Upper lobe of left lung (tissue), 6 donors: Measurements from ENCODE around the gene GNA12. TPM values are rescaled to one million over a fixed set of nuclear protein-coding genes. Genes with fewer than 3 reads are reported as not detected.

Experiments
- ATAC-seq, 2 donors: fragments of 200-7000 bp; cut with Tn5 transposase; one replicate each; pipeline ENCODE4 v1.9.1; 2022; ENCODE audit warnings: mild to moderate bottlenecking in 2 of 2, moderate library complexity in 2 of 2; ENCODE audit not compliant: low FRiP score in 2 of 2
- DNase-seq, 2 donors: peaks; one replicate each; pipeline ENCODE4 v3.0.0-alpha.2; 2019 to 2020
- H3K27ac ChIP-seq, 4 donors: fragments of 200-600 bp; sonication (generic); one replicate each; pipeline ENCODE4 v1.5.1; 2016 to 2019
- H3K27me3 ChIP-seq, 4 donors: fragments of 200-600 bp; sonication (generic); one replicate each; pipeline ENCODE4 v1.5.1; 2017 to 2019
- H3K36me3 ChIP-seq, 4 donors: fragments of 200-600 bp; sonication (generic); one replicate each; pipeline ENCODE4 v1.5.1; 2016 to 2019
- H3K4me1 ChIP-seq, 4 donors: fragments of 200-600 bp; sonication (generic); one replicate each; pipeline ENCODE4 v1.5.1; 2018 to 2019
- H3K4me3 ChIP-seq, 4 donors: fragments of 200-600 bp; sonication (generic); one replicate each; pipeline ENCODE4 v1.5.1; 2017 to 2019; ENCODE audit warnings: mild to moderate bottlenecking in 2 of 4, moderate library complexity in 1 of 4
- H3K9me3 ChIP-seq, 4 donors: fragments of 200-600 bp; sonication (generic); one replicate each; pipeline ENCODE4 v1.5.1; 2018 to 2019
- CTCF ChIP-seq, 6 experiments: fragments of 450-650 bp in 4 of 6; fragments of 200-600 bp in 2 of 6; sonication (generic) in 2 of 6; IDR thresholded peaks; one replicate each; pipeline ENCODE4 v1.5.1; 2016 to 2019; ENCODE audit warnings: antibody characterized with exemption in 6 of 6
- EP300 ChIP-seq, 4 donors: sonication (generic); formaldehyde crosslinking; IDR thresholded peaks; one replicate each; pipeline ENCODE4 v1.5.1; 2017; ENCODE audit warnings: antibody characterized with exemption in 4 of 4, control low read depth in 2 of 4
- POLR2A ChIP-seq, 4 donors: fragments of 450-650 bp; IDR thresholded peaks; one replicate each; pipeline ENCODE4 v1.5.1; 2016 to 2017; ENCODE audit warnings: antibody characterized with exemption in 4 of 4, mild to moderate bottlenecking in 2 of 4
- POLR2AphosphoS5 ChIP-seq, 2 donors: sonication (generic); formaldehyde crosslinking; IDR thresholded peaks; one replicate each; pipeline ENCODE4 v1.5.1; 2017; ENCODE audit warnings: antibody characterized with exemption in 2 of 2
- WGBS, 2 donors: methylation state at CpG; one replicate each; pipeline ENCODE4 v1.1.5; 2017 to 2018; 5-methylcytosine and 5-hydroxymethylcytosine counted together
- total RNA-seq, 6 donors: library from RNA; depleted of rRNA in 4 of 6; stranded (reverse); fragments of >200 nt in 4 of 6; gene quantifications; one replicate each; pipeline versions ENCODE4 v1.1.0 to v1.2.1, GENCODE V29; 2016 to 2021
- donor health status: DM: no; HTN: no; CAD: no; lungs with moderate emphysema.
- donor health status: DM: no; HTN: yes; CAD: no; lungs with severe emphysema.

The GNA12 gene
- total RNA-seq, 6 donors from 2014 or later: 24.0 to 52.3 (median 35.7) TPM

GRCh38 chr7:2832461-2832860 is 11.6 kb downstream of the GNA12 start:
- Histone ChIP-seq H3K36me3 (peaks cover 0 to 3% (median 0%) of the 10 kb centered on the region in 4 donors), H3K27ac (no peak overlapping the region), H3K27me3 (no peaks in the 10 kb centered on the region), H3K4me1 (peaks cover 7 to 16% (median 10%) of the 10 kb centered on the region in 4 donors), H3K9me3 (no peaks in the 10 kb centered on the region), H3K4me3 (no peak overlapping the region)
- no peak for TF ChIP-seq POLR2AphosphoS5 (IDR thresholded peaks at IDR 0.05)
- TF ChIP-seq CTCF (IDR thresholded peaks at IDR 0.05): no peak
- TF ChIP-seq POLR2A (IDR thresholded peaks at IDR 0.05): no peak
- TF ChIP-seq EP300 (IDR thresholded peaks at IDR 0.05): no peak
- ATAC-seq: no peak
- WGBS, 2 donors: 95 to 97% methylated on average over 12 of the region's 12 CpGs
- no peak for DNase-seq

- H3K9me3 ChIP-seq: no peaks in the 10 kb centered on the region
- ATAC-seq: peak in 1 of 2 donors; percentile 33
- peaks cover 0 to 3% (median 0%) of the 10 kb centered on the region in 4 donors for H3K36me3 ChIP-seq
- H3K27me3 ChIP-seq: no peaks in the 10 kb centered on the region
- TF ChIP-seq POLR2A (IDR thresholded peaks at IDR 0.05) (no peak), EP300 (IDR thresholded peaks at IDR 0.05) (no peak)
- no peak overlapping the region for H3K4me3 ChIP-seq
- 76 to 79% methylated on average over 8 of the region's 8 CpGs for WGBS, 2 donors
- peaks cover 0 to 10% (median 1%) of the 10 kb centered on the region in 4 donors for H3K4me1 ChIP-seq
- no peak overlapping the region for H3K27ac ChIP-seq
- no peak for DNase-seq
These were observed 13.3 kb downstream of the GNA12 start for GRCh38 chr7:2830609-2831376.

GRCh38 chr7:2829040-2829439 is 15.1 kb downstream of the GNA12 start:
- DNase-seq: no peak
- no peak for TF ChIP-seq POLR2AphosphoS5 (IDR thresholded peaks at IDR 0.05)
- TF ChIP-seq POLR2A (IDR thresholded peaks at IDR 0.05): no peak
- no peak for TF ChIP-seq EP300 (IDR thresholded peaks at IDR 0.05)
- TF ChIP-seq CTCF (IDR thresholded peaks at IDR 0.05): no peak
- peaks cover 4 to 25% (median 9%) of the 10 kb centered on the region in 4 donors for H3K4me1 ChIP-seq
- H3K27me3 ChIP-seq: no peaks in the 10 kb centered on the region
- WGBS, 2 donors: 90 to 91% methylated on average over 5 of the region's 5 CpGs
- ATAC-seq: no peak
- H3K4me3 ChIP-seq: no peak overlapping the region
- H3K36me3 ChIP-seq: no peaks in the 10 kb centered on the region
- H3K27ac ChIP-seq: no peak overlapping the region
- H3K9me3 ChIP-seq: no peaks in the 10 kb centered on the region

- Histone ChIP-seq H3K27ac (no peak overlapping the region), H3K4me1 (peaks cover 11 to 48% (median 24%) of the 10 kb centered on the region in 4 donors), H3K27me3 (no peaks in the 10 kb centered on the region), H3K4me3 (no peak overlapping the region), H3K9me3 (no peaks in the 10 kb centered on the region), H3K36me3 (no peaks in the 10 kb centered on the region)
- WGBS, 2 donors: 76 to 84% methylated on average over 2 of the region's 2 CpGs
- DNase-seq: no peak
- TF ChIP-seq POLR2A (IDR thresholded peaks at IDR 0.05) (no peak), POLR2AphosphoS5 (IDR thresholded peaks at IDR 0.05) (no peak), EP300 (IDR thresholded peaks at IDR 0.05) (no peak)
- no peak for ATAC-seq
These were observed 17.3 kb downstream of the GNA12 start for GRCh38 chr7:2826771-2827170.

- no peaks in the 10 kb centered on the region for H3K36me3 ChIP-seq
- no peaks in the 10 kb centered on the region for H3K27me3 ChIP-seq
- peaks cover 22 to 56% (median 34%) of the 10 kb centered on the region in 4 donors for H3K4me1 ChIP-seq
- TF ChIP-seq EP300 (IDR thresholded peaks at IDR 0.05) (no peak), POLR2AphosphoS5 (IDR thresholded peaks at IDR 0.05) (no peak), POLR2A (IDR thresholded peaks at IDR 0.05) (no peak), CTCF (IDR thresholded peaks at IDR 0.05) (no peak)
- 76 to 80% methylated on average over 20 of the region's 20 CpGs for WGBS, 2 donors
- DNase-seq: peak in 1 of 2 donors; percentile 10
- H3K27ac ChIP-seq: peak overlapping the region in 1 of 4 donors; percentile 4
- ATAC-seq: no peak
- H3K4me3 ChIP-seq: no peak overlapping the region
- no peaks in the 10 kb centered on the region for H3K9me3 ChIP-seq
These were observed 18.4 kb downstream of the GNA12 start for GRCh38 chr7:2825559-2826227.
